ENCODE measurements around the gene FAM186B. TPM values are rescaled to one million over a fixed set of nuclear protein-coding genes. Genes with fewer than 3 reads are reported as not detected.

Gene FAM186B
- total and polyA plus RNA-seq, 10 donors: 0.08 to 0.67 (median 0.33) TPM; not detected in 4

- Histone ChIP-seq H3K4me3 (no peak overlapping the region), H3K4me1 (peaks cover 0 to 5% (median 1%) of the 10 kb centered on the region in 6 donors), H3K27ac (no peak overlapping the region), H3K27me3 (replicated peaks in 1 of 7) (peaks cover 0 to 14% (median 5%) of the 10 kb centered on the region in 7 donors), H3K9me3 (no peaks in the 10 kb centered on the region), H3K36me3 (peaks cover 0 to 40% (median 32%) of the 10 kb centered on the region in 6 donors)
- no peak for DNase-seq
- no peak for TF ChIP-seq POLR2A (IDR thresholded peaks at IDR 0.05)
- peak in 2 of 3 donors; percentile 19 to 60 for TF ChIP-seq POLR2AphosphoS5 (IDR thresholded peaks at IDR 0.05)
- intact Hi-C loops (cut with DNase I; ENCODE audit: low total_unique reads): no loop called here
- WGBS, 5 donors: 59 to 85% (median 79%) methylated on average over 14 to 15 of the region's 15 CpGs
Measured at GRCh38 chr12:49554266-49554665, 51.2 kb downstream of the FAM186B start.

GRCh38 chr12:49553512-49554088 is 51.8 kb downstream of the FAM186B start:
- 62 to 78% (median 65%) methylated on average over 2 of the region's 2 CpGs for WGBS, 5 donors
- peaks cover 0 to 21% (median 12%) of the 10 kb centered on the region in 7 donors for H3K27me3 ChIP-seq (replicated peaks in 1 of 7)
- no peak overlapping the region for H3K4me3 ChIP-seq
- no peak for DNase-seq
- H3K27ac ChIP-seq: no peak overlapping the region
- intact Hi-C loops (cut with DNase I; ENCODE audit: low total_unique reads): no loop called here
- H3K9me3 ChIP-seq: no peaks in the 10 kb centered on the region
- H3K36me3 ChIP-seq: peaks cover 0 to 33% (median 25%) of the 10 kb centered on the region in 6 donors
- peaks cover 0 to 11% (median 8%) of the 10 kb centered on the region in 6 donors for H3K4me1 ChIP-seq
- TF ChIP-seq CTCF (IDR thresholded peaks at IDR 0.05 in 8 of 11, conservative IDR thresholded peaks at IDR 0.05 in 3 of 11) (peak in 8 of 11 experiments; percentile 21 to 44 (median 26)), POLR2AphosphoS5 (IDR thresholded peaks at IDR 0.05) (no peak)

GRCh38 chr12:49552899-49553298 is 52.5 kb downstream of the FAM186B start:
- H3K27ac ChIP-seq: no peak overlapping the region
- TF ChIP-seq CTCF (IDR thresholded peaks at IDR 0.05 in 8 of 11, conservative IDR thresholded peaks at IDR 0.05 in 3 of 11) (no peak), POLR2A (IDR thresholded peaks at IDR 0.05) (no peak), POLR2AphosphoS5 (IDR thresholded peaks at IDR 0.05) (no peak)
- DNase-seq: no peak

GRCh38 chr12:49552425-49552824 is 53.0 kb downstream of the FAM186B start:
- Histone ChIP-seq H3K4me1 (peaks cover 0 to 15% (median 13%) of the 10 kb centered on the region in 6 donors), H3K27me3 (replicated peaks in 1 of 7) (peaks cover 0 to 33% (median 23%) of the 10 kb centered on the region in 7 donors), H3K36me3 (peaks cover 0 to 21% (median 13%) of the 10 kb centered on the region in 6 donors), H3K9me3 (no peaks in the 10 kb centered on the region), H3K27ac (no peak overlapping the region), H3K4me3 (no peak overlapping the region)
- 39 to 50% (median 40%) methylated on average over 9 of the region's 9 CpGs for WGBS, 5 donors
- TF ChIP-seq POLR2A (IDR thresholded peaks at IDR 0.05): no peak
- no peak for TF ChIP-seq CTCF (IDR thresholded peaks at IDR 0.05 in 8 of 11, conservative IDR thresholded peaks at IDR 0.05 in 3 of 11)
- TF ChIP-seq POLR2AphosphoS5 (IDR thresholded peaks at IDR 0.05): no peak
- DNase-seq: no peak
- intact Hi-C loops (cut with DNase I; ENCODE audit: low total_unique reads): no loop called here

More at GRCh38 chr12:49552899-49553298, 52.5 kb downstream of the FAM186B start:
- Histone ChIP-seq H3K9me3 (no peaks in the 10 kb centered on the region), H3K4me1 (peaks cover 0 to 15% (median 13%) of the 10 kb centered on the region in 6 donors), H3K27me3 (replicated peaks in 1 of 7) (peaks cover 0 to 28% (median 19%) of the 10 kb centered on the region in 7 donors), H3K36me3 (peaks cover 0 to 26% (median 18%) of the 10 kb centered on the region in 6 donors), H3K4me3 (no peak overlapping the region)
- intact Hi-C loops (cut with DNase I; ENCODE audit: low total_unique reads): no loop called here
- WGBS, 5 donors: 82 to 94% (median 88%) methylated on average over 8 of the region's 8 CpGs
